OCI-LY7 (cell line): ENCODE measurements around the gene KANSL3. TPM values are rescaled to one million over a fixed set of nuclear protein-coding genes. Genes with fewer than 3 reads are reported as not detected.

Experiments
- BruUV-seq: library from RNA; stranded (reverse); fragments of 400-500 nt; replicated peaks from 2 replicates; lab custom pipeline; 2021; lab: Mats Ljungman, UMichigan
- CTCF ChIA-PET: fragments of 300-600 bp; sonication (Branson Sonifier 250); formaldehyde crosslinking; loops from one replicate; lab custom pipeline; 2022; ENCODE audit warnings: antibody characterized with exemption; ENCODE audit not compliant: unreplicated experiment; lab: Charles Lee
- POLR2A ChIA-PET: fragments of 300-600 bp; sonication (Branson Sonifier 250); formaldehyde crosslinking; loops from one replicate; lab custom pipeline; 2022; ENCODE audit warnings: antibody characterized with exemption; lab: Charles Lee
- DNase-seq: peaks from one replicate; pipeline ENCODE4 v3.0.0-alpha.2; 2015; ENCODE audit warnings: low spot score
- H2AFZ ChIP-seq: fragments of 200-600 bp; sonication (generic), shearing (Covaris generic); 2 replicates; pipeline ENCODE4 v1.6.1; 2014; ENCODE audit warnings: mild to moderate bottlenecking, antibody characterized with exemption, low read length, moderate library complexity
- H3K27ac ChIP-seq: fragments of 200-600 bp; sonication (generic); 2 replicates; pipeline ENCODE4 v1.5.1; 2014; ENCODE audit warnings: mixed run types, low read depth, mild to moderate bottlenecking, moderate library complexity, low read length, inconsistent platforms; ENCODE audit not compliant: poor library complexity, severe bottlenecking
- H3K36me3 ChIP-seq: fragments of 200-600 bp; sonication (generic); 2 replicates; pipeline ENCODE4 v1.6.1; 2014; ENCODE audit warnings: mild to moderate bottlenecking, antibody characterized with exemption, low read length, moderate library complexity, mixed read lengths; ENCODE audit not compliant: insufficient read depth
- H3K4me1 ChIP-seq: fragments of 200-600 bp; sonication (generic); 2 replicates; pipeline ENCODE4 v1.5.1; 2014; ENCODE audit warnings: mild to moderate bottlenecking, low read length; ENCODE audit not compliant: insufficient read depth, poor library complexity, severe bottlenecking
- H3K4me2 ChIP-seq: fragments of 200-600 bp; sonication (generic); 2 replicates; pipeline ENCODE4 v1.6.1; 2014; ENCODE audit warnings: mild to moderate bottlenecking, low read length
- H3K4me3 ChIP-seq: fragments of 200-600 bp; sonication (generic); 2 replicates; pipeline ENCODE4 v1.5.1; 2014; ENCODE audit warnings: mild to moderate bottlenecking, low read depth, low read length; ENCODE audit not compliant: poor library complexity, severe bottlenecking
- H3K79me2 ChIP-seq: fragments of 200-600 bp; sonication (generic); 2 replicates; pipeline ENCODE4 v1.6.1; 2016; ENCODE audit warnings: low read depth, mild to moderate bottlenecking, low read length, moderate library complexity, mixed read lengths; ENCODE audit not compliant: insufficient read depth
- H3K9me2 ChIP-seq: fragments of 200-600 bp; sonication (generic); 2 replicates; pipeline ENCODE4 v1.6.1; 2016; ENCODE audit warnings: mild to moderate bottlenecking, low read length, mixed read lengths; ENCODE audit not compliant: insufficient read depth
- H3K9me3 ChIP-seq: fragments of 200-600 bp; sonication (generic); 2 replicates; pipeline ENCODE4 v1.6.1; 2014; ENCODE audit warnings: mild to moderate bottlenecking, mixed run types, low read length, mixed read lengths
- H4K20me1 ChIP-seq: fragments of 200-600 bp; sonication (generic); 2 replicates; pipeline ENCODE4 v1.6.1; 2014; ENCODE audit warnings: mild to moderate bottlenecking, antibody characterized with exemption, low read length, moderate library complexity, mixed read lengths; ENCODE audit not compliant: insufficient read depth
- EZH2phosphoT487 ChIP-seq: fragments of 200-600 bp; sonication (generic); IDR thresholded peaks from 2 replicates; pipeline ENCODE4 v1.6.1; 2018; ENCODE audit warnings: low read depth, borderline replicate concordance, mild to moderate bottlenecking, mixed run types, antibody characterized with exemption, low read length, moderate library complexity, mixed read lengths
- intact Hi-C: fragments of 100-400 bp; cut with micrococcal nuclease; formaldehyde crosslinking; loops from one replicate; pipeline ENCODE4 v1.10.0; 2022; ENCODE audit not compliant: unreplicated experiment
- total RNA-seq, 2 experiments: library from RNA; depleted of rRNA in 1 of 2; stranded (reverse); fragments of >200 nt in 1 of 2; shearing (Covaris generic) in 1 of 2; gene quantifications; 2 replicates each; pipeline ENCODE4 v1.2.3, GENCODE V29; 2014 to 2022
- TF ChIP-seq, protein P1 (sequence below): fragments of 200-600 bp; sonication (generic); conservative IDR thresholded peaks from 2 replicates; pipeline ENCODE4 v1.5.1; 2014; ENCODE audit warnings: mild to moderate bottlenecking, antibody characterized with exemption, low read length, moderate library complexity, mixed read lengths

KANSL3 gene
- total RNA-seq, 2 experiments from 2014 or later, result 46.4 to 51.6 TPM

DNA sequence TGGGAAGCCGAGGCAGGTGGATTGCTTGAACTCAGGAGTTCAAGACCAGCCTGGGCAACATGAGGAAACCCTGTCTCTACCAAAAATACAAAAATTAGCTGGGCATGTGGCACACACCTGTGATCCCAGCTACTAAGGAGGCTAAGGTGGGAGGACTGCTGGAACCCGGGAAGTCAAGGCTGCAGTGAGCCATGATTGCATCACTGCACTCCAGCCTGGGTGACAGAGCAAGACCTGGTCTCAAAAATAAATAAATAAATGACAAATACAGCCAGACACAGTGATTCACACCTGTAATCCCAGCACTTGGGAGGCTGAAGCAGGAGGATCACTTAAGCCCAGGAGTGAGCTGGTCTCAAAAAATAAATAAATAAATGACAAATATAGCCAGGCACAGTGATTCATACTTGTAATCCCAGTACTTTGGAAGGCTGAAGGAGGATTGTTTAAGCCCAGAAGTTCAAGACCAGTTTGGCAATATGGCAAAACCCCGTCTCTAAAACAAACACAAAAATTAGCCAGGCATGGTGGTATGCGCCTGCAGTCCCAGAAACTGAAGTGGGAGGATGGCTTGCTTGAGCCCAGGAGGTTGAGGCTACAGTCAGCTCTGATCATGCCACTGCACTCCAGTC lies 6.2 kb downstream of the KANSL3 start:
- intact Hi-C loops, result no loop called here
- no peak for TF ChIP-seq EZH2phosphoT487
- TF ChIP-seq, protein P1, sequence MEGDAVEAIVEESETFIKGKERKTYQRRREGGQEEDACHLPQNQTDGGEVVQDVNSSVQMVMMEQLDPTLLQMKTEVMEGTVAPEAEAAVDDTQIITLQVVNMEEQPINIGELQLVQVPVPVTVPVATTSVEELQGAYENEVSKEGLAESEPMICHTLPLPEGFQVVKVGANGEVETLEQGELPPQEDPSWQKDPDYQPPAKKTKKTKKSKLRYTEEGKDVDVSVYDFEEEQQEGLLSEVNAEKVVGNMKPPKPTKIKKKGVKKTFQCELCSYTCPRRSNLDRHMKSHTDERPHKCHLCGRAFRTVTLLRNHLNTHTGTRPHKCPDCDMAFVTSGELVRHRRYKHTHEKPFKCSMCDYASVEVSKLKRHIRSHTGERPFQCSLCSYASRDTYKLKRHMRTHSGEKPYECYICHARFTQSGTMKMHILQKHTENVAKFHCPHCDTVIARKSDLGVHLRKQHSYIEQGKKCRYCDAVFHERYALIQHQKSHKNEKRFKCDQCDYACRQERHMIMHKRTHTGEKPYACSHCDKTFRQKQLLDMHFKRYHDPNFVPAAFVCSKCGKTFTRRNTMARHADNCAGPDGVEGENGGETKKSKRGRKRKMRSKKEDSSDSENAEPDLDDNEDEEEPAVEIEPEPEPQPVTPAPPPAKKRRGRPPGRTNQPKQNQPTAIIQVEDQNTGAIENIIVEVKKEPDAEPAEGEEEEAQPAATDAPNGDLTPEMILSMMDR, result no peak
- no peaks in the 10 kb centered on the region for H3K9me2 ChIP-seq
- H4K20me1 ChIP-seq, result 0 out of 2 replicates have a peak, but pooled peaks cover 7% of the 10 kb centered on the region
- peaks cover 90% of the 10 kb centered on the region for H3K36me3 ChIP-seq
- no peak overlapping the region for H3K4me2 ChIP-seq
- H3K9me3 ChIP-seq, result no peaks in the 10 kb centered on the region
- BruUV-seq, result no TSS peak
- H3K27ac ChIP-seq, result no peak overlapping the region
- no peak overlapping the region for H3K4me3 ChIP-seq
- H3K4me1 ChIP-seq, result peaks cover 22% of the 10 kb centered on the region
- H2AFZ ChIP-seq, result no peak overlapping the region
- H3K79me2 ChIP-seq, result peaks cover 20% of the 10 kb centered on the region
- CTCF ChIA-PET, result no interaction called here
- POLR2A ChIA-PET, result interaction anchor here (1.2 kb wide), 1 partner anchor 32 kb away, joined by 4 read pairs; no protein-coding TSS in a partner anchor
- no peak for DNase-seq

DNA sequence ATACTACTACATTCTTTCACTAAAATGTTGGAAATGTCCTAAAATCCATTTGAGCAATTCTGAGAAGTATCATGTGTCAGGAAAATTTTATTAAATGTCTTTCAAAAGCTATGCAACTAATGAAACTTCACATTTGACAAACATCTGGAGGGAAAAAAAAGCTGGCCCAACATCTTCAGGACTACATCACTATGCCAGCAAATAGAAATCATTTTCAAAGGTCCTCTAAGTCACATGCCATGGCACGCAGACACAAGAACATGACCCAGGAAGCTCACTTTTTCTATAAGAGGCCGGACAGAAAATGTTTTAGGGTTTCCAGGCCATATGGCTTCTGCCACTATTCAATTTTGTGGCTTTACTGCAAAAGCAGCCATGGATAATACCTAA lies 11.6 kb downstream of the KANSL3 start:
- no peak for DNase-seq
- intact Hi-C loops, result no loop called here
- H4K20me1 ChIP-seq, result no peaks in the 10 kb centered on the region
- H2AFZ ChIP-seq, result no peak overlapping the region
- no TSS peak for BruUV-seq
- H3K9me2 ChIP-seq, result no peaks in the 10 kb centered on the region
- TF ChIP-seq EZH2phosphoT487, result no peak
- TF ChIP-seq, protein P1, result no peak
- POLR2A ChIA-PET, result no interaction called here
- H3K9me3 ChIP-seq, result no peaks in the 10 kb centered on the region
- no peak overlapping the region for H3K4me3 ChIP-seq
- H3K36me3 ChIP-seq, result peaks cover 76% of the 10 kb centered on the region
- H3K4me1 ChIP-seq, result no peaks in the 10 kb centered on the region
- H3K27ac ChIP-seq, result no peak overlapping the region
- no peak overlapping the region for H3K4me2 ChIP-seq
- CTCF ChIA-PET, result no interaction called here
- H3K79me2 ChIP-seq, result no peaks in the 10 kb centered on the region
